Astrocyte (in vitro differentiated cells and primary cell): Measurements from ENCODE around the gene PROSER3. TPM values are rescaled to one million over a fixed set of nuclear protein-coding genes. Genes with fewer than 3 reads are reported as not detected.

ENCODE experiments used
- DNase-seq: peaks from one replicate; pipeline ENCODE4 v3.0.0-alpha.2; 2010; ENCODE audit warnings: low read depth
- FAIRE-seq: peaks from 2 replicates; lab custom pipeline; 2011; peaks lifted over from hg19 to GRCh38; lab: Jason Lieb, UNC
- H2AFZ ChIP-seq: 2 replicates; pipeline ENCODE4 v1.6.0; 2012; ENCODE audit warnings: low read depth, low read length, inconsistent platforms
- H3K27ac ChIP-seq: 2 replicates; pipeline ENCODE4 v1.5.1; 2011; ENCODE audit warnings: low read depth, low read length, inconsistent platforms
- H3K27me3 ChIP-seq: 2 replicates; pipeline ENCODE4 v1.6.0; 2011; ENCODE audit warnings: low read length, inconsistent platforms; ENCODE audit not compliant: insufficient read depth
- H3K36me3 ChIP-seq: 2 replicates; pipeline ENCODE4 v1.5.1; 2011; ENCODE audit warnings: low read length, inconsistent platforms; ENCODE audit not compliant: insufficient read depth
- H3K4me1 ChIP-seq: 2 replicates; pipeline ENCODE4 v1.5.1; 2011; ENCODE audit warnings: low read length, inconsistent platforms; ENCODE audit not compliant: insufficient read depth
- H3K4me2 ChIP-seq: 2 replicates; pipeline ENCODE4 v1.6.0; 2012; ENCODE audit warnings: low read length, inconsistent platforms
- H3K4me3 ChIP-seq: 2 replicates; pipeline ENCODE4 v1.5.1; 2011; ENCODE audit warnings: low read depth, mild to moderate bottlenecking, low read length, inconsistent platforms; ENCODE audit not compliant: insufficient read depth
- H3K79me2 ChIP-seq: 2 replicates; pipeline ENCODE4 v1.6.0; 2012; ENCODE audit warnings: mild to moderate bottlenecking, low read length, inconsistent platforms; ENCODE audit not compliant: insufficient read depth
- H3K9ac ChIP-seq: 2 replicates; pipeline ENCODE4 v1.6.0; 2012; ENCODE audit warnings: mild to moderate bottlenecking, low read length, inconsistent platforms
- H3K9me3 ChIP-seq: 2 replicates; pipeline ENCODE4 v1.5.1; 2012; ENCODE audit warnings: low read depth, mild to moderate bottlenecking, low read length, inconsistent platforms; ENCODE audit not compliant: insufficient read depth
- H4K20me1 ChIP-seq: 2 replicates; pipeline ENCODE4 v1.6.0; 2012; ENCODE audit warnings: low read length, inconsistent platforms; ENCODE audit not compliant: insufficient read depth
- H3K27ac Mint-ChIP-seq: one replicate; pipeline ENCODE4 v1.8.0; 2021; ENCODE audit warnings: mild to moderate bottlenecking, mixed read lengths; ENCODE audit not compliant: unreplicated experiment
- H3K27me3 Mint-ChIP-seq: one replicate; pipeline ENCODE4 v1.8.0; 2021; ENCODE audit warnings: low read depth, mixed read lengths; ENCODE audit not compliant: unreplicated experiment
- H3K36me3 Mint-ChIP-seq: one replicate; pipeline ENCODE4 v1.8.0; 2021; ENCODE audit warnings: low read depth, mixed read lengths; ENCODE audit not compliant: unreplicated experiment
- H3K4me1 Mint-ChIP-seq: one replicate; pipeline ENCODE4 v1.8.0; 2021; ENCODE audit warnings: low read depth, mixed read lengths; ENCODE audit not compliant: unreplicated experiment
- H3K4me3 Mint-ChIP-seq: one replicate; pipeline ENCODE4 v1.8.0; 2021; ENCODE audit warnings: mild to moderate bottlenecking, moderate library complexity, mixed read lengths; ENCODE audit not compliant: unreplicated experiment
- H3K9me3 Mint-ChIP-seq: one replicate; pipeline ENCODE4 v1.8.0; 2021; ENCODE audit warnings: mild to moderate bottlenecking, mixed read lengths; ENCODE audit not compliant: unreplicated experiment
- CTCF ChIP-seq: IDR thresholded peaks from 2 replicates; pipeline ENCODE4 v1.5.1; 2011; ENCODE audit warnings: low read depth, mild to moderate bottlenecking, inconsistent platforms, low read length, moderate library complexity; ENCODE audit not compliant: insufficient read depth
- EZH2 ChIP-seq: IDR thresholded peaks from 2 replicates; pipeline ENCODE4 v1.6.1; 2012; ENCODE audit warnings: mild to moderate bottlenecking, low read length, inconsistent platforms; ENCODE audit not compliant: insufficient read depth
- total RNA-seq: library from RNA; stranded (reverse); gene quantifications from 2 replicates; pipeline ENCODE4 v1.2.1, GENCODE V29; 2021

PROSER3 gene
- total RNA-seq, 1 donor from 2014 or later: 35.6 TPM

DNA sequence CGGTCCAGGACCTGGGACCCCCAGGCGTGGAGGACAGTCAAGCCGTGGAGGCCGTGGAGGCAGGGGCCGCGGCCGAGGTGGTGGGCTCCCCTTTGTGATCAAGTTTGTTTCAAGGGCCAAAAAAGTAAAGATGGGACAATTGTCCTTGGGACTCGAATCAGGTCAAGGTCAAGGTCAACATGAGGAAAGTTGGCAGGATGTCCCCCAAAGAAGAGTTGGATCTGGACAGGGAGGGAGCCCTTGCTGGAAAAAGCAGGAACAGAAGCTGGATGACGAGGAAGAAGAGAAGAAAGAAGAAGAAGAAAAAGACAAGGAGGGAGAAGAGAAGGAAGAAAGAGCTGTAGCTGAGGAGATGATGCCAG is 37.8 kb upstream of the PROSER3 start:
- no peaks in the 10 kb centered on the region for H3K9me3 Mint-ChIP-seq
- Histone ChIP-seq H3K4me2 (no peak overlapping the region), H3K27me3 (no peaks in the 10 kb centered on the region), H3K9ac (no peak overlapping the region), H2AFZ (no peak overlapping the region), H3K4me3 (no peak overlapping the region), H3K27ac (no peak overlapping the region), H3K79me2 (peaks cover 41% of the 10 kb centered on the region), H3K4me1 (peaks cover 18% of the 10 kb centered on the region), H3K9me3 (no peaks in the 10 kb centered on the region), H3K36me3 (peaks cover 9% of the 10 kb centered on the region), H4K20me1 (peaks cover 57% of the 10 kb centered on the region)
- no peaks in the 10 kb centered on the region for H3K27me3 Mint-ChIP-seq
- TF ChIP-seq EZH2 (no peak), CTCF (no peak)
- H3K4me1 Mint-ChIP-seq: peaks cover 6% of the 10 kb centered on the region
- no peak overlapping the region for H3K27ac Mint-ChIP-seq
- DNase-seq (no peak), FAIRE-seq (no peak)
- H3K36me3 Mint-ChIP-seq: peaks cover 6% of the 10 kb centered on the region
- H3K4me3 Mint-ChIP-seq: peak overlapping the region; percentile 78

DNA sequence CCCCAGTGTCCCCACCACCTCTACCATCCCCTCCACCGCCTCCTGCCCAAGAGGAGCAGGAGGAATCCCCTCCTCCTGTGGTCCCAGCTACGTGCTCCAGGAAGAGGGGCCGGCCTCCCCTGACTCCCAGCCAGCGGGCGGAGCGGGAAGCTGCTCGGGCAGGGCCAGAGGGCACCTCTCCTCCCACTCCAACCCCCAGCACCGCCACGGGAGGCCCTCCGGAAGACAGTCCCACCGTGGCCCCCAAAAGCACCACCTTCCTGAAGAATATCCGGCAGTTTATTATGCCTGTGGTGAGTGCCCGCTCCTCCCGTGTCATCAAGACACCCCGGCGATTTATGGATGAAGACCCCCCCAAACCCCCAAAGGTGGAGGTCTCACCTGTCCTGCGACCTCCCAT is 37.3 kb upstream of the PROSER3 start:
- Histone ChIP-seq H3K27ac (no peak overlapping the region), H3K36me3 (peaks cover 12% of the 10 kb centered on the region), H3K4me3 (no peak overlapping the region), H3K79me2 (peaks cover 41% of the 10 kb centered on the region), H3K9ac (no peak overlapping the region), H3K27me3 (no peaks in the 10 kb centered on the region), H3K9me3 (no peaks in the 10 kb centered on the region), H3K4me2 (no peak overlapping the region), H2AFZ (no peak overlapping the region), H4K20me1 (peaks cover 57% of the 10 kb centered on the region), H3K4me1 (peaks cover 18% of the 10 kb centered on the region)
- Mint-ChIP-seq H3K9me3 (no peaks in the 10 kb centered on the region), H3K4me3 (no peak overlapping the region), H3K27me3 (no peaks in the 10 kb centered on the region), H3K4me1 (peaks cover 6% of the 10 kb centered on the region), H3K27ac (no peak overlapping the region), H3K36me3 (peaks cover 6% of the 10 kb centered on the region)
- DNase-seq: no peak
- no peak for TF ChIP-seq EZH2
- TF ChIP-seq CTCF: no peak
- FAIRE-seq: no peak

DNA sequence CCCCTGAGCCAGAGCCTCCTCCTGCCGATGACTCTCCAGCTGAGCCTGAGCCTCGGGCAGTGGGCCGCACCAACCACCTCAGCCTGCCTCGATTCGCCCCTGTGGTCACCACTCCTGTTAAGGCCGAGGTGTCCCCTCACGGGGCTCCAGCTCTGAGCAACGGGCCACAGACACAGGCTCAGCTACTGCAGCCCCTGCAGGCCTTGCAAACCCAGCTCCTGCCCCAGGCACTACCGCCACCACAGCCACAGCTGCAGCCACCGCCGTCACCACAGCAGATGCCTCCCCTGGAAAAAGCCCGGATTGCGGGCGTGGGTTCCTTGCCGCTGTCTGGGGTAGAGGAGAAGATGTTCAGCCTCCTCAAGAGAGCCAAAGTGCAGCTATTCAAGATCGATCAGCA is 36.6 kb upstream of the PROSER3 start:
- no peak overlapping the region for H3K4me3 ChIP-seq
- DNase-seq (no peak), FAIRE-seq (no peak)
- H3K4me3 Mint-ChIP-seq: no peak overlapping the region
- H3K9ac ChIP-seq: no peak overlapping the region
- H3K36me3 Mint-ChIP-seq: peaks cover 6% of the 10 kb centered on the region
- no peaks in the 10 kb centered on the region for H3K9me3 Mint-ChIP-seq
- H3K36me3 ChIP-seq: peaks cover 17% of the 10 kb centered on the region
- H3K27me3 Mint-ChIP-seq: no peaks in the 10 kb centered on the region
- H3K27me3 ChIP-seq: no peaks in the 10 kb centered on the region
- peaks cover 41% of the 10 kb centered on the region for H3K79me2 ChIP-seq
- H4K20me1 ChIP-seq: peaks cover 65% of the 10 kb centered on the region
- TF ChIP-seq EZH2 (no peak), CTCF (no peak)
- peaks cover 4% of the 10 kb centered on the region for H3K4me1 Mint-ChIP-seq
- H3K4me2 ChIP-seq: no peak overlapping the region
- peaks cover 11% of the 10 kb centered on the region for H3K4me1 ChIP-seq
- H3K9me3 ChIP-seq: no peaks in the 10 kb centered on the region
- H3K27ac ChIP-seq: no peak overlapping the region
- no peak overlapping the region for H3K27ac Mint-ChIP-seq
- H2AFZ ChIP-seq: no peak overlapping the region
